CD4-positive, alpha-beta T cell treated with Interleukin-6 for 4 hours (primary cell): ENCODE measurements around the gene GPN2.

ENCODE experiments used
- DNase-seq: peaks from one replicate; pipeline ENCODE4 v3.0.0-alpha.2; 2020; ENCODE audit warnings: mixed read lengths

GPN2 gene

DNA sequence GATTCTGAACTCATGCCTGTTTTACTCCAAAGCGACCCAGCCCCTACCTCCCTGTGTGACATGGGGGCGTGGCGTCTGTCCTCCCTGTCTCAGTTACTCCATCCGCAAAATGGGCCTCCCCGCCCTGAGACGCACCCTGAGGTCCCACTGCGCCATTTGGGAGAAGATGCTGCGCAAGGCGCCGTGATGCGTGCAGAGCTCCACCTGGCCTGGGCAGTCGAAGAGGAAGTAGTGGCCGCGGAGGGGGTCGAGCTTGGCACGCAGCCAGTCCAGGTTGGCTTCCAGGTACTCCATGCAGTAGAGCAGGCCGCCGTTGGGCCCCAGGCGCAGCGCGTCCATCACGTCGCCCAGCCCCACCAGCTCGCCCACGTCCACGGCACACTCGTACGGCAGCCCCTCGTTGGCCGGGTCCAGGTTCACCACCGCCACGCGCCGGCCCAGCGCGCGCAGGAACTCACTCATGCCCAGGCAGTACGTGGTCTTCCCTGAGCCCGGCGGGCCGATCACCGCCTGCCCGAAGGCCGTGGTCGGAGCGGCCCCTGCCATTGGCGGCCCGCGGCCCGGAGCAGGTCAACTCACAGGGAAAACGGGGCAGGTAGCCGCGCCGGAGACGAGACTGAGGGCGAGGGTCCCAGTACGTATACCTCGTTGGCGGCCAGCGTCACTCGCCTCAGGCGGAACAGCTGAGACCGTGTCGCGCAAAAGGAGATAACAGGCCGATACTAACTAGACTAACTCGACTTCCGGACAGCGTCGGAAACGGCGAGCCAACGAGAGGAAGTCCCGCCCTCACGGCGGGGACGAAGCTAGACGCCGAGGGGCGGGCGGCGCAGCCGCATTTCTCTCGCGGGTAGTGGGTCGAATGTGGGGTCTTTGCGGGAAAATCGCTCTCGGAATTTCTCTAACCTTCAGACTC is at the start of gene GPN2:
Gene GPN2 (minus strand): TSS at position 733 of the 916 bp plus-strand sequence. CDS start 187 bp downstream, at position 546.
- peak; percentile 81 for DNase-seq

DNA sequence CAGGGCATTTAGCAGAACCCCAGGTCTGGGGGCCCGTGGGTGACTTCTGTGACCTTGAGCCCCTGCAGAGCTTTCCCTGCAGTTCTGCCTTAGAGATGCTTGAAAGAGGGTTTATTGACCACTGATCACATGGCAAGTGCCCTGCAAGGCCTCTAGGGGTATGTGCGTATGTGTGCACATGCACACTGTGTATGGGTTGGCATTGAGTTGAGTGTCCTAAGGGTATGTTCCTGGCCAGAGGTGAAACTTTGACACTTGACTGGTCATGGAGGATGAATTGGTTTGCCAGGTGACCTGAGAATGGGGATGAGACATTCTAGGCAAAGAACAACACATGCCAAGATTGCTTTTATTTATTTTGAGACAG is 48.6 kb upstream of the GPN2 start:
- no peak for DNase-seq

GRCh38 chr1:26938004-26938658 is 48.0 kb upstream of the GPN2 start:
- no peak for DNase-seq

- no peak for DNase-seq
These were observed 46.7 kb upstream of the GPN2 start for GRCh38 chr1:26936823-26937222.

GRCh38 chr1:26932531-26932930 is 42.4 kb upstream of the GPN2 start:
- DNase-seq, result no peak

DNA sequence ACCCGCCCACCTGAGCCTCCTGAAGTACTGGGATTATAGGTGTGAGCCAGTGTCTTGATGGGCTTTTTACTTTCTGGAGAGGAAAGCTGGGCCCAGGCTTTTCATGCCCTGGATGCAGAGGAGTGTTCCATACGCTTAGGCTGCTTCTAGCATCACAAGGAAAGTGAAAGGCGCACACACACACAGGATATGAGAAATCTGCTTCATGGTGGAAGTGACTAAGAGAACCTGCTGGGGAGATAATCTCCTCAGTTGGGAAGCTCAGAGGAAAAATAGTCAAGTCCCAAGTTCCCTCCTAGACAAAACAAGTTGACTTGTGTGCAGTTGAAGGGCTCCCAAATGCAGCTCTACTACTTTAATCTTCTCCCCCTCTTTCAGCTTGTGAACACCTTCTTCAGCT is 33.6 kb upstream of the GPN2 start:
- no peak for DNase-seq

DNA sequence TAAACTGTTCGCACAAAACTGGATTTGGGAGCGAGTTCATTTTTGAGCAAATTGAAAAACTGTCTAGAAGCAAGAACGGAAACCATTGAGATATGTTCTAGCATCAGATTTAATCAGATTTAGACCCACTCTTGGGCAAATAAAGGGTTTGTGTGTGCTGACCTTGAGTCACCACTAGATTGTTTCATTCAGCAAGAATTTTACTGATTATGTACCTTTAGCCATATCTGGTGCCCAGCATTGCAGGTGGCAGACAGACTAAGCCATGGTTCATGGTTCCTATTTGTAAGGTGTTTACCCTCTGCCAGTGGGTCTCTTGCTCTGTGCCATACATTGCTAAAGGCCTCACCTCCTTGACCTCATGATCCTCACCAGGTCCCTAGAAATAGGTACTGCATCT is 32.8 kb upstream of the GPN2 start:
- no peak for DNase-seq

DNA sequence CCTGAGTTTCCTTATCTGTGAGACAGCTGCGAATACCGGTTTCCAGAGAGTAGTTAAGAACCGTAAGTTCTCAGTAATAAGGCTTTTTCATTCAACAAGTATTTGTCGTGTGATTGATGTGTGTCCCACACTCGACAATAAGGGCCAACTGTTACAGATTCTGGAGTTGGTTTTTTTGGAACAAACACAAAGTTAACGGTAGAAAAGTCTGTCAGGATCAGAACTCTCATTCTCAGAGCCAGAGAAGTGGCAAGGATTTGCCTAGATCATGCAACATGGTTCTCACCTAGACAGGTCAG is 32.3 kb upstream of the GPN2 start:
- DNase-seq, result no peak

DNA sequence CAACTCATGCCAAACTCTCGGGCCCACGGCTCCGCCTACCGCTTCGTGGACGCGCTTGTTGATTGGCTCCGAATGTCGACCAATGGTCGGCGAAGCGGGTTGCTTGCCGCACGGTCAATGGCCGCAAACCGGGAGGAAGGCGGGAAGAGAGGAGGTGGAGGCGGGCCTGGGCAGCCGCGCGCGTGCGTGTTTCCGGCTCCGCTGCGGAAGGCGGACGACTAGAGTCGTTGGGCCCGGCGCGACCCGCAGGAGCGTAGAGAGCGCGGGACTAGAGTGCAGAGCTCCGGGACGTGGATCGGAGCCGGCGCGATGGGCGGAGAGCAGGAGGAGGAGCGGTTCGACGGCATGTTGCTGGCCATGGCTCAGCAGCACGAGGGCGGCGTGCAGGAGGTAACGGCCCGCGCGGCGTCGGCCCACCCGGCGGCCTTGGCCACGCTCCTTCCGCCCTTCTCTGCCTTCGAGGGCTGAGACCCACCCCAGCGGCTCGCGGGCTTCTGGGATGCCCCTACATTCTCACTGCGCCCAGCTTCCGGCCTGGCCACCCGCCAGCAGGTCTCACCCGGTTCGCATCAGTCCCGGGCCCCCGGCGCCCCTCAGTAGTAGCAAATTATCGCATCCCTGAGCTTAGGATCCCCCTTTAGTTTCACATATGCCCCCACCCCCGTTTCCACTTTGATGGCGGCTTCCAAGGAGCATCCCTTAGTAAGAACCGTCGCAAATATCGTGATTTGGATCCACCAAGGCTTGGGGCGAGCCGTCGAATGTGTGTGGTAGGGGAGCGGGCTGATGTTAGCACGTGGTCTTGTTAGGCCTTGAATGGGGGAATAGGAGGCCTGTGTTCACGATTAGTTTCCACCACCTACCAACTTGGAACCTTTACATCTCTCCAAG is 31.7 kb upstream of the GPN2 start, which contains the start of gene NUDC:
Gene NUDC (plus strand): TSS at position 204 of the 891 bp plus-strand sequence. CDS start 106 bp downstream, at position 310.
- peak; percentile 95 for DNase-seq

GRCh38 chr1:26921126-26921539 is 31.1 kb upstream of the GPN2 start:
- no peak for DNase-seq

GRCh38 chr1:26915204-26915842 is 25.2 kb upstream of the GPN2 start:
- no peak for DNase-seq

DNA sequence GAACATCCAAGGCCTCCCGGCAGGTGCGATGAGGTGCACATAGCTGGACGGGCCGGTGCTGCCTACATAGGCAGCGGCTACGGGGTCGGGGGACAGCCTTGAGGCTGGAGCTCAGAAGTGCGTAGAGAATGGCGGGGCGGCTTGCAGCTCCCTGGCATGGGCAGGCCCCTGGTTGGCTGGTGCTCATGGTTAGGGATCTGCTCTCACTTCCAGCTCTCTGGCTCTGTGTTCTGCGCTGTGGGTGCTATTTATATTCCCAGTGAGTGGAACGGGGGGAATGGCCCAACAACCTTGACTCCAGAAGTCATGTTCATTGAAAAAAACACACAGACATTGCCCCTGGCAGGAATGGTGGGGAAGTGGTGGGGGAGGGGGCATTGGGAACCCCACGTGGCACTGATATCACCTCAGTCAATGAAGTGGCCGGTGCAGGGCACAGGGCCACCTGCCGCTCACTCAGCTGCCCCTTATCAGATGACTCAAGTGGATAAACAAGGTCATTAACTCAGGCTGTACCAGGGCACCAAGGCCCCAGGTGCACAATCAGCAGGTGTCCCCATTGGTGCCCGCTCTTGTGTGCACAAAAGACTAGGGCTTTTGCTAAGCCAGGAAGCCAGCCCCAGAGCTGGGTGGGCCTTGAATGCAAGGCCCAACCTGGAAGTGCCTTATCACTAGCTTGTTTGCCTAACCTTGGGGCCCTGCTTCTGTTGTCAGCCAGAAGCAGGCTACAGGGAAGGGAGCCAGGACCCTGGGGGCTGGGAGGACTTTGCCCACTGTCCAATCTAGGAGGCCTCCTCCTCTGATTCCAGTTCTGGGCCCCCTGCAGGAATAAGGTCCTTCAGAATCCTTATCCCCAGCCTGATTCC is 23.9 kb upstream of the GPN2 start, which contains the start of gene NR0B2:
Gene NR0B2 (minus strand): TSS at position 222 of the 866 bp plus-strand sequence. CDS start 35 bp downstream, at position 187.
- DNase-seq, result no peak

GRCh38 chr1:26913389-26913753 is 23.3 kb upstream of the GPN2 start:
- DNase-seq, result no peak

DNA sequence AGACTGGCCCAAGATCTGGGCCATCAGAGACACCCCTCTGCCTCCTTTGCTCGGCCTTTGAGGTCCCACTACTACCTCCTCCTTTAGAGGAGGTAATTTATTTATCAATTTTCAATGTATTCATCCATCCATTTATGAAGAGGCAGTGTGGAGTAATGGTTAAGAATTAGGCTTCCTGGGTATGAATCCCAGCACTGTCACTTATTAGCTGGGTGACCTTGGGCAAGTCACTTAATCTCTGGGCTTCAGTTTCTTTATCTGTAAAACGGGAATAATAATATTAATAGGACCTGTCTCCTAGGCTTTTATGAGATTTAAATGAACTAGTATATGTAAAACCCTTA is 22.0 kb upstream of the GPN2 start:
- DNase-seq, result no peak

DNA sequence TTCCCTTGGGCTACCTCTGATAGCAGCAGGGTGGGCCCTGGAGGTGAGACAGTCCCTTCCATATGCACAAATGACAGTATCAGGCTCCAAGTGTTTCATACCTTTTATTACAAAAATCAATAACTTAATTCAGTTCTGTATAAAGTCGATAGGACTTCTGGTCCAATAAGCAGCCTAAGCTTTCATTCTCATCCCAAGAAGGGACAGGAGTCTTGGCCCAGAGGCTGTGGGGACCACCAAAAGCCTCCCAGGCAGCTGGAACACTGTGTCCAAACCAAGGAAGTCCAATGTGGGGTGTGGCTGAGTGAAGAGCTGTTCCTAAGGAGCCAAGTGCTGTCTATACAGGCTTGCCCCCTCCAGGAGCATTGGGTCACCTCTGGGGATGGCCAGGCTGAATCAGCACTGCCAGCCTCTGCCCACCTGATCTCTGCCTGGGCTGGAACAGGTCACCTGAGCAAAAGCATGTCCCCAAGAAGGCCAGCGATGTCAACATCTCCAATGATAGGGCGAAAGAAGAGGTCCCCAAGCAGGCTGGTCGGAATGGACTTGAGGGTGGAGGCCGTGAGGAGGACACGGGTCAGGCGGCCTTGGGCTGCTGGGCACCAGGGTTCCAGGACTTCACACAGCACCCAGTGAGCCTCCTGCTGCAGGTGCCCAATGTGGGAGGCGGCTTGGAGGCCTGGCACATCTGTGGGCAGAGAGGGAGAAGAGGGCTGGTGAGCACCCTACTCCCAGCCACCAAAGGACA is 21.5 kb upstream of the GPN2 start:
- DNase-seq, result no peak

- no peak for DNase-seq
These were observed 20.5 kb upstream of the GPN2 start for GRCh38 chr1:26910343-26911160.

DNA sequence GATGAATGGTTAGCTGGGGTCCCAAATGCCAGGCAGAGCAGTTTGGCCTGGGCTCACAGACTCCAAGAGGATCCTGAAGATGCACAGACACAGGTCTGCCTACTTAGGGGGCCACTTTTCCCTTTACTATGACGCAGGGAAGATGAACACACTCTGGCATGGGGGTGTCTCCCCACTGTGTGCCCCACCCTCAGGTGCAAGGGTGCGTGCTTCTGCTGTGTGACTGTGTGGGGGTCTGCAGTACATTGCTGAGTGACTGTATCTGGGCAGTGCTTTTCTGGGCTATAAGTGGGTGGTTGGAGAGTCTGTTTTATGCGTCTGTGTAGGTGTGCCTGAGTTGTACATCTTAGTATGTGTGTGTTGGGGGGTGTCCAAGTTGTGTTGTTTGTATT is 19.9 kb upstream of the GPN2 start:
- DNase-seq, result no peak

- DNase-seq, result no peak
These were observed 17.2 kb upstream of the GPN2 start for GRCh38 chr1:26907071-26907917.
